A673 (cell line): Measurements from ENCODE around the gene ADCY5. TPM values are rescaled to one million over a fixed set of nuclear protein-coding genes. Genes with fewer than 3 reads are reported as not detected.
A peak's percentile ranks its signal among the peaks of the same experiment; 100 is the strongest.

ENCODE experiments used
- Bru-seq: library from RNA; stranded (reverse); fragments of 400-500 nt; gene quantifications from one replicate; lab custom pipeline; 2021; lab: Mats Ljungman, UMichigan
- BruChase-seq, 2 experiments: library from RNA; stranded (reverse); fragments of 400-500 nt; gene quantifications; one replicate each; lab custom pipeline; 2021; lab: Mats Ljungman, UMichigan
- BruUV-seq: library from RNA; stranded (reverse); fragments of 400-500 nt; replicated peaks from 2 replicates; lab custom pipeline; 2021; lab: Mats Ljungman, UMichigan
- CTCF ChIA-PET: fragments of 300-600 bp; sonication (Branson Sonifier 250); formaldehyde crosslinking; loops from one replicate; lab custom pipeline; 2022; ENCODE audit warnings: antibody characterized with exemption; lab: Charles Lee
- POLR2A ChIA-PET: fragments of 300-600 bp; sonication (Branson Sonifier 250); formaldehyde crosslinking; loops from one replicate; lab custom pipeline; 2022; ENCODE audit warnings: antibody characterized with exemption; ENCODE audit not compliant: low non-redundant PET; lab: Charles Lee
- DNase-seq: peaks from one replicate; pipeline ENCODE4 v3.0.0-alpha.2; 2015; ENCODE audit warnings: low spot score
- H3K27ac ChIP-seq: fragments of 200-600 bp; sonication (generic); 2 replicates; pipeline ENCODE4 v1.5.1; 2016; ENCODE audit warnings: mixed run types, low read depth, mild to moderate bottlenecking, mixed read lengths, antibody characterized with exemption, low read length; ENCODE audit not compliant: poor library complexity, severe bottlenecking
- H3K27me3 ChIP-seq: fragments of 200-600 bp; sonication (generic); replicated peaks from 2 replicates; pipeline ENCODE4 v1.6.1; 2017; ENCODE audit warnings: mixed run types, low read depth, mild to moderate bottlenecking, mixed read lengths, antibody characterized with exemption, low read length; ENCODE audit not compliant: insufficient read depth, poor library complexity
- H3K36me3 ChIP-seq: fragments of 200-600 bp; sonication (generic); 2 replicates; pipeline ENCODE4 v1.6.1; 2016; ENCODE audit warnings: mixed run types, mild to moderate bottlenecking, mixed read lengths, antibody characterized with exemption, low read length; ENCODE audit not compliant: insufficient read depth, poor library complexity, severe bottlenecking
- H3K4me1 ChIP-seq: fragments of 200-600 bp; sonication (generic); 2 replicates; pipeline ENCODE4 v1.6.1; 2017; ENCODE audit warnings: mixed run types, mild to moderate bottlenecking, mixed read lengths, antibody characterized with exemption, low read length; ENCODE audit not compliant: insufficient read depth, poor library complexity, severe bottlenecking
- H3K4me3 ChIP-seq: fragments of 200-600 bp; sonication (generic); 2 replicates; pipeline ENCODE4 v1.5.1; 2016; ENCODE audit warnings: low read depth, mixed run types, mild to moderate bottlenecking, mixed read lengths, low read length; ENCODE audit not compliant: poor library complexity, severe bottlenecking
- H3K9me3 ChIP-seq: fragments of 200-600 bp; sonication (generic); 2 replicates; pipeline ENCODE4 v1.6.1; 2016; ENCODE audit warnings: mixed run types, low read depth, mild to moderate bottlenecking, mixed read lengths, antibody characterized with exemption, low read length; ENCODE audit not compliant: poor library complexity, severe bottlenecking
- CTCF ChIP-seq: fragments of 300-800, 200-600 bp; sonication (generic); conservative IDR thresholded peaks from 2 replicates; pipeline ENCODE4 v1.5.1; 2017; ENCODE audit warnings: low read depth, mild to moderate bottlenecking, antibody characterized with exemption, low read length, moderate library complexity, mixed read lengths
- EZH2 ChIP-seq: fragments of 200-600 bp; sonication (generic); IDR thresholded peaks from 2 replicates; pipeline ENCODE4 v1.6.1; 2017; ENCODE audit warnings: borderline replicate concordance, low read depth, mild to moderate bottlenecking, mixed read lengths, antibody characterized with exemption, low read length; ENCODE audit not compliant: poor library complexity, severe bottlenecking
- intact Hi-C: fragments of 100-400 bp; cut with micrococcal nuclease; formaldehyde crosslinking; loops from one replicate; pipeline ENCODE4 v1.10.0; 2022; ENCODE audit not compliant: unreplicated experiment
- long read RNA-seq: library from polyadenylated mRNA; stranded (forward); transcript quantifications from one replicate; pipeline ENCODE4 v2.0.0, GENCODE V29; 2022
- total RNA-seq: library from RNA; stranded (reverse); gene quantifications from 2 replicates; pipeline ENCODE4 v1.2.3, GENCODE V29; 2021

The ADCY5 gene
- total RNA-seq, result 0.21 and 0.22 TPM in 2 replicates
- Bru-seq, nascent RNA, result percentile 8 among the genes with signal in this experiment
- BruChase-seq, experiment 1, labeled RNA remaining after a 2-hour chase, result percentile 7 among the genes with signal in this experiment
- BruChase-seq, experiment 2, labeled RNA remaining after a 6-hour chase, result percentile 8 among the genes with signal in this experiment
- long read RNA-seq, result 0 reads

GRCh38 chr3:123448536-123449101, at the start of gene ADCY5:
TSS of gene ADCY5 (minus strand) at chr3:123449090. CDS start at chr3:123448545, 545 bp downstream.
- POLR2A ChIA-PET, result no interaction called here
- peaks cover 78% of the 10 kb centered on the region for H3K27me3 ChIP-seq

GRCh38 chr3:123493912-123494311, 45.0 kb upstream of the ADCY5 start:
- Histone ChIP-seq H3K27ac (no peak overlapping the region), H3K4me3 (no peak overlapping the region), H3K9me3 (no peaks in the 10 kb centered on the region), H3K27me3 (no peaks in the 10 kb centered on the region), H3K36me3 (peaks cover 6% of the 10 kb centered on the region), H3K4me1 (no peaks in the 10 kb centered on the region)
- ChIA-PET POLR2A (no interaction called here), CTCF (no interaction called here)
- TSS peak; percentile 25 for BruUV-seq
- no peak for DNase-seq
- intact Hi-C loops, result no loop called here
- TF ChIP-seq EZH2 (no peak), CTCF (no peak)

More at GRCh38 chr3:123448536-123449101, at the start of gene ADCY5:
- intact Hi-C loops, result no loop called here
- no peak for TF ChIP-seq CTCF
- peak; percentile 78 for TF ChIP-seq EZH2
- no peak within 1 kb of the TSS for H3K27ac ChIP-seq
- no peaks in the 10 kb centered on the region for H3K9me3 ChIP-seq
- no peak for DNase-seq
- no peaks in the 10 kb centered on the region for H3K4me1 ChIP-seq
- H3K4me3 ChIP-seq, result peak within 1 kb of the TSS; percentile 45
- no peaks in the 10 kb centered on the region for H3K36me3 ChIP-seq
- CTCF ChIA-PET, result interaction anchor here (0.7 kb wide), 1 partner anchor 114 kb away, joined by 7 read pairs; no protein-coding TSS in a partner anchor
- no TSS peak for BruUV-seq

GRCh38 chr3:123491966-123492587, 43.2 kb upstream of the ADCY5 start:
- no peak for DNase-seq
- ChIA-PET CTCF (no interaction called here), POLR2A (no interaction called here)
- H3K27ac ChIP-seq, result no peak overlapping the region
- TF ChIP-seq CTCF (no peak), EZH2 (no peak)
- no peaks in the 10 kb centered on the region for H3K4me1 ChIP-seq
- H3K4me3 ChIP-seq, result no peak overlapping the region
- H3K27me3 ChIP-seq, result no peaks in the 10 kb centered on the region
- no TSS peak for BruUV-seq
- H3K36me3 ChIP-seq, result no peaks in the 10 kb centered on the region
- intact Hi-C loops, result no loop called here
- no peaks in the 10 kb centered on the region for H3K9me3 ChIP-seq
